ENCODE measurements around the gene LRG1. TPM values are rescaled to one million over a fixed set of nuclear protein-coding genes. Genes with fewer than 3 reads are reported as not detected.

LRG1 gene
- total and polyA plus RNA-seq, 2 experiments from 2014 or later, result 6.3 to 9.8 TPM

- Histone ChIP-seq H3K4me1 (ENCODE audit: insufficient read depth) (no peaks in the 10 kb centered on the region), H3K9me3 (ENCODE audit: low read depth) (no peaks in the 10 kb centered on the region), H3K4me3 (no peak overlapping the region), H3K36me3 (replicated peaks; ENCODE audit: insufficient read depth, low read depth) (no peaks in the 10 kb centered on the region), H3K27me3 (no peaks in the 10 kb centered on the region), H4K20me1 (ENCODE audit: insufficient read depth, poor library complexity, severe bottlenecking) (no peaks in the 10 kb centered on the region), H3K9me2 (replicated peaks; ENCODE audit: insufficient read depth) (no peaks in the 10 kb centered on the region), H3K4me2 (no peak overlapping the region), H3K79me2 (no peaks in the 10 kb centered on the region), H2AFZ (no peak overlapping the region), H3K27ac (no peak overlapping the region)
- WGBS (ENCODE audit: low lambda C conversion rate, missing lambda C conversion rate), result 98% methylated on average over 12 of the region's 12 CpGs
- TF ChIP-seq EZH2 (IDR thresholded peaks at IDR 0.05; ENCODE audit: borderline replicate concordance) (no peak), CTCF (IDR thresholded peaks at IDR 0.05; ENCODE audit: poor library complexity) (no peak), EZH2phosphoT487 (IDR thresholded peaks at IDR 0.05; ENCODE audit: low read depth, severe bottlenecking, unreplicated experiment) (no peak)
- no peak for DNase-seq (ENCODE audit: low spot score)
Measured at GRCh38 chr19:4498694-4499093, 41.1 kb downstream of the LRG1 start.

- WGBS (ENCODE audit: low lambda C conversion rate, missing lambda C conversion rate), result 93% methylated on average over 24 of the region's 25 CpGs
- Histone ChIP-seq H3K4me1 (ENCODE audit: insufficient read depth) (no peaks in the 10 kb centered on the region), H2AFZ (no peak overlapping the region), H3K27ac (no peak overlapping the region), H3K79me2 (no peaks in the 10 kb centered on the region), H3K4me3 (no peak overlapping the region), H3K27me3 (no peaks in the 10 kb centered on the region), H3K9me2 (replicated peaks; ENCODE audit: insufficient read depth) (no peaks in the 10 kb centered on the region), H3K36me3 (replicated peaks; ENCODE audit: insufficient read depth, low read depth) (no peaks in the 10 kb centered on the region), H3K9me3 (ENCODE audit: low read depth) (no peaks in the 10 kb centered on the region), H4K20me1 (ENCODE audit: insufficient read depth, poor library complexity, severe bottlenecking) (no peaks in the 10 kb centered on the region), H3K4me2 (no peak overlapping the region)
- TF ChIP-seq EZH2 (IDR thresholded peaks at IDR 0.05; ENCODE audit: borderline replicate concordance) (no peak), EZH2phosphoT487 (IDR thresholded peaks at IDR 0.05; ENCODE audit: low read depth, severe bottlenecking, unreplicated experiment) (no peak), CTCF (IDR thresholded peaks at IDR 0.05; ENCODE audit: poor library complexity) (no peak)
- DNase-seq (ENCODE audit: low spot score), result no peak
Measured at GRCh38 chr19:4497770-4498389, 42.0 kb downstream of the LRG1 start.

GRCh38 chr19:4496304-4496703, 43.5 kb downstream of the LRG1 start:
- H3K4me2 ChIP-seq, result no peak overlapping the region
- H3K27ac ChIP-seq, result no peak overlapping the region
- no peaks in the 10 kb centered on the region for H3K36me3 ChIP-seq (replicated peaks; ENCODE audit: insufficient read depth, low read depth)
- H3K4me1 ChIP-seq (ENCODE audit: insufficient read depth), result no peaks in the 10 kb centered on the region
- no peaks in the 10 kb centered on the region for H3K9me3 ChIP-seq (ENCODE audit: low read depth)
- no peaks in the 10 kb centered on the region for H4K20me1 ChIP-seq (ENCODE audit: insufficient read depth, poor library complexity, severe bottlenecking)
- WGBS (ENCODE audit: low lambda C conversion rate, missing lambda C conversion rate), result 98% methylated on average over 16 of the region's 18 CpGs
- H3K79me2 ChIP-seq, result no peaks in the 10 kb centered on the region
- no peaks in the 10 kb centered on the region for H3K27me3 ChIP-seq
- DNase-seq (ENCODE audit: low spot score), result no peak
- TF ChIP-seq EZH2phosphoT487 (IDR thresholded peaks at IDR 0.05; ENCODE audit: low read depth, severe bottlenecking, unreplicated experiment) (no peak), EZH2 (IDR thresholded peaks at IDR 0.05; ENCODE audit: borderline replicate concordance) (no peak), CTCF (IDR thresholded peaks at IDR 0.05; ENCODE audit: poor library complexity) (no peak)
- no peak overlapping the region for H2AFZ ChIP-seq
- H3K4me3 ChIP-seq, result no peak overlapping the region
- H3K9me2 ChIP-seq (replicated peaks; ENCODE audit: insufficient read depth), result no peaks in the 10 kb centered on the region

Measured in hepatocyte (in vitro differentiated cells).